HG03558 (cell line): Measurements from ENCODE around the gene SPATA32.

Experiments
- ATAC-seq: cut with Tn5 transposase; IDR thresholded peaks from one replicate; pipeline ENCODE4 v1.9.1; 2021; ENCODE audit warnings: moderate number of reproducible peaks; ENCODE audit not compliant: unreplicated experiment; ENCODE audit errors: extremely low read depth

The SPATA32 gene

DNA sequence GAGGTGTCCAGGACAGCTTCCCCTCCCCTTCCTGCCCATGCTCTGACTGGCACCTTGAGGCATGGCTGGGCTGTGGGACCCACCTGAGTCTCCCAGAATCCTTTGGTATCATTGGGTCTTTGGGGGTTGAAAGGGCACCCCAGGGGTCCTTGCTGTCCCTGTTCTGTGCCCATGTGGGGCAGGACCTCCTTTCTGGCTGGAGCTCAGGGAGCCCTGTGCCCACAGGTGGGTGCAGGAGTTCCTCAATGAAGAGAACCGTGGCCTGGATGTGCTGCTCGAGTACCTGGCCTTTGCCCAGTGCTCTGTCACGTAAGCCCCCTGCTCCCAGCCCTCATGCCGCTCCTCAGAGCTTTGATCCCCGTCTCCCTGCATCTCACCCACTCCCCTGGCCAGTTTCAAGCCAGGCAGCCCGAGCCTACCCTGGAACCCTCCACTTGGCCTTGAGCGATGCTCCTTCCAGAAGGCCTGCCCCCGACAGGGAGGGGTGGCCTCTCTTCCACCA lies 28.4 kb downstream of the SPATA32 start:
- ATAC-seq: no peak

DNA sequence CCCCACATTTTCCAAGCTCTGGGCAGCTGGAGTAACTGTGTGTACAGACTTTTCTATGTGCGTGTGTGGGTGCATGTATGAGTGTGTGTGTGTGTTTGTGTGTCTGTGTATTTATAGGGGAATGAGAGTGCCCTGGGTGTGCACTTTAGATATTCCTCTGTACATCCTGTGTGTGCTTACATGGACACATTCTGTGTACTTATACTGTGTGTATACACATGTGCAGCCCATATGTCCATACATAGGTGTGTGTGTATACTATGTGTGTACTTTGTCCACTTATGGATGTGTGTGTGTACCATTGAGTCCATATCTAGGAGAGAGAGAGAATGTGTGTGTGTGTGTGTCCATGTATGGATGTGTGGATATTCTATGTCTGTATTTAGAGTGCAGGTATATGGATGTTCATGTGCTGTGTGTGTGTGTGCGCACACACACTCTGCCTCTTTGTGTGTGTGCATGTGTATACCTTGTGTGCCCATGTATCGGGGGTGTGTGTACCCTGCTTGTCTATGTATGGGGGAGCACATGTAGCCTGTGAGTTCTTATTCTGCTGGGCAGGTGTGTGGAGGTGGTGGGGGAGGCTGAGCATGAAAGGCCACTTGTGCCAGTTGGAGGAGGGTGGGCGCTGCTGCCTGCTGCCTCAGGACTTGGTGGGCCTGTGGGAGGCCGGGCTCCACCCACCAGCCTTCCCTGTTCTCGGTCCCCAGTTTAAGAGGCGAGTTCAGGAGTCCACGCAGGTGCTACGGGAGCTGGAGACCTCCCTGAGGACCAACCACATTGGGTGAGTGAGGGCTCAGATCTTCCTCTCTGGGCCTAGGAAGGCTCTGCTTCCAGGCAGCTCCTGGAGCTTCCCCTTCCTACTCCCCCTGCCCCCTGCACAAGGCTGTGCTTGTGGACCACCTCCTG lies 29.1 kb downstream of the SPATA32 start:
- no peak for ATAC-seq

DNA sequence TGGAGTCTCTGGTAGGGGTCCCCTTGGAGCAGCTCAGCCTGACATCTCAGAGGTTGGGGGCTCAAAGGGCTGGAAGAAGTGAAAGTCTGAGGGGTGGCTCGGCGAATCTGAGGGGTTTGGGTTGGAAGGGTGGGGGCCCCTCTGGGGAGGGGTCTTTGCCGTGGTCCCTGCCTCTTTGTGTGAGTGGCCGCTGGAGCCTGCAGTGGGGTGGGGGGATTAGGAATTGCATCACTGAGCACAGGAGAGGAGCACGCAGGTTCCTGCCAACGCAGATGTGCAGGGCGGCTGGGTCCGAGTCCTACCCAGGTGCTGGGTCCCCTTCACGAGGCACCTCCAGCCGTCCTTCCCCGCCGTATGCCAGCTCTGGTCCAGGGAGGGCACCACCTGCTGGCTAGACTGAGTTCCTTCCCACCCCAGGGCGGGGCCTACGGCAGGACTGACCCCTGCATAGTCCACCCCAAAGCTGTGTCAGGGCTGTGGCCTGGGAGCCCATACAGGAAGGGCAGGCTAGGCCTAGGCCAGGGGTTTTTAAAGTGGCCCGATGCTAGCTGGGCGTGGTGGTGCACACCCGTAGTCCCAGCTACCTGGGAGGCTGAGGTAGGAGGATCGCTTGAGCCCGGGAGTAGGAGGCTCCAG lies 30.3 kb downstream of the SPATA32 start:
- no peak for ATAC-seq

DNA sequence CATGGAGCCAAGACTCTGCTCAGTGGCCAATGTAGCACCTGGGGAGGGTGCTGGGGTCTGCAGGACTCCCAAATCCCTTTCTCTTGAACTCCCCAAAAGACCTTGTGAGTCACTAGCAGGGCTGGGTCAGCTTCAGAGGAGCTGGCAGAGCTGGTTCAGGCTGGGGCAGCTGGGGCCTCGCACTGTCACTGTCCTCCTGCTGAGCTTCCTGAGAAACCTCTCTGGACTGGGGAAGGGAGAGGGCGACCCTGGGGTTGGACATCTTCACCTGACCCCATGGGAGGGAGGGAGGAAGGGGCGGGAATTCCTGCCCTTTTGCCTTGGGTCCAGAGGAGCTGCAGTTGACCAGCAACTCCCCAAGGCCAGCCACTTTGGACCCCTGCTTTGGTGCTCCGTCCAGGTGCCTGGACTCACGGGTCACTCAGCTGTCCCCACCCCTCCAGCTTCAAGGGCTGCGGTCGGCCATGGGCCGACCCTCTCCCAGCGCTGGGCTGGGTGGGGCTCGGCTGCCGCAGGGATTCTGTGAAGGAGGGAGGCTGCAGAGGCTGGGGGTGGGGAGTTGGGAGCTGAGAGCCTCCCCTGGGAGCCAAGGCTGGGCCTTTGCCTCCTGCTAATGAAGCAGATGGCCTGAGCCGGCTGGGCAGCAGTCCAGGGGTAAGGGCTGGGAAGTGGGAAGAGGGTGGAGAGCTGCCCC lies 31.0 kb downstream of the SPATA32 start:
- ATAC-seq: no peak

DNA sequence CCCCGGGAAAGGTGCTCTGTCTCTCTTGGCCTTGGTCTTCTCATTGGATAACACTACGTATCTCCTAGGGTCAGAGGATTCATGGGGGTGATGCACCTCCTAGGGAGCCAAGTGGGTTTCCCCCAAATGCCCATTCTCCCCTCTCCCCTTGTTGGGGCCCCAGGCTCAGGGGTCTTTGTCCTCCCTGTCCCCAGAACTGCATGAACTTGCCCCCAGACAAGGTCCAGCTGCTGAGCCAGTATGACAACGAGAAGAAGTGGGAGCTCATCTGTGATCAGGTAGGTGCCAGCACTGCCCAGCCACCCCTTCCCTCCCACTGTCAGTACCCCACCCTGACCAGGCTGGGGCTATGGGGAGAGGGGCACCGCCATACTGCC lies 31.5 kb downstream of the SPATA32 start:
- ATAC-seq: no peak

DNA sequence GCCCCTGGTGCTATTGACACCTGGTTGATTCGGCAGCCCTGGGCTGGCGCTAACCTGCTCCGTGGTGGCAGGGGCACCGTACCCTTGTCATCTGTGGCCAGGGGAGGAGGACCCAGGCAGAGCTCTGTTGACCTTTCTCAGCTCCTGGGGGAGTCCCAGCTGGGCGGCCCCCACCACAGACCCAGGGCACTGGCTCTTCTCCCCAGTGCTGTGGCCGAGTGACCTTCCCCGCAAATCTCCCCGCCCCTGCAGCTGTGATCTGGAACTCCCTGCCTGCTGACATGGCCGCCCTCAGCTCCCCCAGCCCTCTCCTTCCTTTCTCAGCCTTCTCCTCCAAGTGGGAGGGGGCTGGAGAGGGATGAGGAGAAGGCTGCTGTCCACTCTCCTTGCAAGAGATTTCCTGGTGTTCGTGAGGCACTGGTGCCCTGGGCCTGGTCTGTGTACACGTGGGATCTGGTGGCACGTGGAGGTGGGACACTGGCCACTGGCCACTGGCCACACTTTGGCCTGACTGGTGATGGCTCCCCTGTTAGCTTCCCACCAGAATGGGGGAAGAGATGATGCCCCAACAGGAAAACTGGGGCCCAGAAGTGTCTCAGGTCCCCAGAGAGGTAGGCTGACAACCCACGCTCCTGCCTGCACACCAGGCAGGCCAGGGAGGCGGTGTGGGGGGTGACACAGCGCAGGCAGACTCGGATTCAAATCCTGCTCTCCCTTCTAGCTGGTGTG lies 32.0 kb downstream of the SPATA32 start:
- no peak for ATAC-seq

DNA sequence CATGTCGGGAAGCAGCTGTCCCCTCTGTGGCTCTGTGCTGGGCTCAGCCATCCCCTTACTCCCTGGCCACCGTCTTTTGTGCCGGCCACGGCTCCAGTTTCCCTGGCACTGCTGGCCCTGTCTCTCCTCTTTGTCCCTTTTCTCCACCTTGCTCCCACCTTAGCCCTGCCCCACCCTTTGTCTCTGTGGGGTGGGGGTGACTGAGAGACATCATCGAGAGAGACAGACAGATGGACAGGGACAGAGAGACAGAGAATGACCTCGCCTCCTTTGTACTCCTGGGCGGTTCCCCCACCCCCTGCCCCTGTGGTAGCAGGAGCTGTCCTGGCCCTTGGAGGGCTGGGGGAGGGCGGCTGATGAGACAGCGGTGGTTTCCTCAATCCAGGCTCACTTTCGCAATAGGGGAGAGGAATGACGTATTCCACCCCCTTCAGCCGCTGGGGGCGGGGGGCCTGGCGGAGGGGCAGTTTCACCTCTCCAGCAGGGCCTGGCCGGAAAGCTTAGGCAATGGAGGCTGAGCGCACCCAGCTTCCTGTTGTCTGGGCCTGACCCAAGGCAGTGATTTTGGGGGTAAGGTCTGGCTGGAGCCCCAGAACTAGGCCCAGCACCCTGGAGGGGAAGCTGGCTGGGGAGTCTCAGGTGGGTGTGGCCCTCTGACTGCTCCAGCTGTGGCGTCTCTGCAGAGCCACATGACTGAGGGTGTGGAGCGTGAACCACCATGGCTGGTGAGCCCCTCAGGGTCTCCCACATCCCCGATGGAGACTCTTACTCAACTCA lies 32.9 kb downstream of the SPATA32 start:
- ATAC-seq: no peak

DNA sequence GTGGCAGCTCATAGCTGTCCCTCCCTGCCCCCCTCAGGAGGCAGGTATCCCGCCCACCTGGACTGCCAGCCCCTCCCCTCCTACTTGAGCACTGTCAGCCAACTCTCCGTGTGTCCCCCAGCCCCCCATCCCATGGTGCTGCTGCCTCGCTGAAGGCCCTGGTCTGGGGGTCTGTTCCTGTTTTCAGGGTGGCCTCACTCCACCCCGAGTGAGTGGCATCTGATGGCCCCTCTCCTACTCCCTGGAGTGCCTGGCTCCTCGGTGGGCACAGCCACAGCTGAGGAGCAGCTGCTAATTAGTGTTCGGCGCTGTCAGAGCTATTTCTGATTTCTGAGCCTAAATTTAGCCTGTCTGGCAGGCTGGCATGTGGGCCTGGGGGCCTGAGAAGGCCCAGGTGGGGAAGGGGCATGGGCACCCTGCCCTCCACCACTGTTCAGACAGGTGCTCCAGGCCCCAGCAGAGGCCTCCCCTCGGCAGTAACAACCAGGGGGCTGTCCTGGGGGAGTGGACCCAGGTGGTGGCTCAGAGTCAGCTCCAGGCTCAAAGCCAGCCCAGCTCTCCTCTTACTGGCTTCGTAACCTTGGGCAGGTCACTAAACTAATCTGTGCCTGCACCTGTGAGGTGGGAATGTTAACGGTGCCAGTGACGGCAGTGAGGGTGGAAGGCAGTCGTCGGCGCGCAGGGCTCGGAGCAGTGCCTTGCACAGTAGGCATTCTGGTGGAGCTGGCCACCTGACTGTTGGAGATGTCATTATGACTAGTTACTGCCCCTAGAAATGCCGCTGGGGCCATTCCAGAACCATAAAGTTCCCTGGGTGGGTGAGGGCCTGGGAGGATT lies 33.8 kb downstream of the SPATA32 start:
- no peak for ATAC-seq

DNA sequence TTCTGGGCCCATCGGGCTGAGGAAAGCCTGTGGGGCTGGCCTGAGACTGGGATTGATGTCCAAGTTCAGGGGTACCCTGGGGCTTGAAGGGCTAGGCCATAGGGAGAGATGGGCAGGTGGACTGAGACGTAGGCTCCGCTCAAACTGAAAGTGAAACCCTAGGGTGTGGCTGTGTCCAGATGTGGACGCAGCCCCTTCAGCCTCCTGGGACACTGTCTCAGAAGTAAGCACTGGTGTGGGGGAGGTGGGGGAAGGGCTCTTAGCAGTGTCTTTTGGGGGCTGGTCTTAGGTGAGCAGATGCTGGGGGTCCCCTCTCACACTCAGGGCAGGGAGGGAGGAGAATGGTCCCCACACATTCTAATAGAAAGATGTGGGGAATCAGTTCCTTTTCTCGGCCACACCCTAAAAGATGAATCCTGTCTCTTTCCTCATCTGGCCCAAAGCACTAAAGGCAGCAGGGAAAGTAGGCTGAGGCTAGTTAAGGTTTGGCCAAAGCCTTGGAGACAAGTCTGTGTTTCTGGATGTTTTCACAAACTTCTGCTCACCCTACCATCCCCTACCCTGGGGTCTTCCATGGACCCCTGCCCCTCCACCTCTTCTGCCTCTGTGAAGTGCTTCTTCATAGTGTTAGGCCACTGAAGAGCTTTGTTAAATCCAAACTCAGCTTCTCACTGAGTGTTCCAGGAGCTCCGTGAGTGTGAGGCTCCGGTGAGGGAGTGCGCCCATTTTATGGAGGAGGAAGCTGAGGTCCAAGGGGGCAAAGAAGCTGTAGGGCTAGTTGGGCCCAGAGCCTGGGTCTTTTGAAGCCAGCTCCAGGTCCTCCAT lies 34.6 kb downstream of the SPATA32 start:
- ATAC-seq: no peak

DNA sequence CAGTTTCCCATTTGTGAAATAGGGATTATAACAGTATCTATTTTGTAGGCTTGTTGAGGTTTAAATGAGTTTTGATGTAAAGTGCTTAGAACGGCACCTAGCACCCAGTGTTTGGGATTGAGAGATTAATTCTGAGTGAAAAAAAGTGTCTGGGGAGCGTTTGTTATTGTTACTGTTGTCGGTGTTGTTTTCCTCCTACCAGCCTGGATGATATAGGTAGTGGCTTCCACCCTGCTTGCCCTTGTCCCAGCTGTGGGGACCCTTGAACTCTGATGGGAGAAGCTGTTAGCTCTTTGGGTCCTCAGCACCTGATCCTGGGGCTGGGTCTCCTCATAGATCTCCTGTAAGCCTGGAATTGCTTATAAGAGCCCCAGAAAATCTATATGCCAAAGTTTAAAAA lies 35.3 kb downstream of the SPATA32 start:
- ATAC-seq: no peak

DNA sequence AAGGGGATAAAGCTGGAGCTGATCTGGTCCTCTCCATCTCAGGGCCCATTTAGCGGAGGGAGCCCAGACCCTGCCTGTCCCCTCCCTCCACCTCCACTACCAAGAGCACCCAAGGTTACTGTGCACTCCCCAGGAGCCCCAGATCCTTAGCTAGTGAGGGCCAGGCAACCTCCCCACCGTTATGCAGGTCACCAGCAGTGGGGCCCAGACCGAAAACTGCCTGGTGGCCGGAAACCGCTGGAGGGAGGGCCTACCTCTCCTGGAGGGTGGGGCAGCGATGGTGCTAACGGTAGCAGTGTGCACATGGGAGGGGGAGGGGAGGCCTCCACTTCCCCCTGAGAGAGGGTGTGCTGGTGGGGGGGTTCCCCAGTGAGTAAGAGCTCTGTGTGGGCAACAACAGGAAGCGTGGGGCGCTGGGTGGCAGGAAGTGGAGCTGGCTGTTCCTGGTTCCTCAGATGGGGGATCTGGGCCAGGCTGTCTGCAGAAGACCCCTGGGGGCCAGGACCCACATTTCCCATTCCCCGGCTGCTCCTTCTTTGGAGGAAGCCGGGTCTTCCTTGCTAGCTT lies 35.8 kb downstream of the SPATA32 start:
- peak; percentile 31 for ATAC-seq

DNA sequence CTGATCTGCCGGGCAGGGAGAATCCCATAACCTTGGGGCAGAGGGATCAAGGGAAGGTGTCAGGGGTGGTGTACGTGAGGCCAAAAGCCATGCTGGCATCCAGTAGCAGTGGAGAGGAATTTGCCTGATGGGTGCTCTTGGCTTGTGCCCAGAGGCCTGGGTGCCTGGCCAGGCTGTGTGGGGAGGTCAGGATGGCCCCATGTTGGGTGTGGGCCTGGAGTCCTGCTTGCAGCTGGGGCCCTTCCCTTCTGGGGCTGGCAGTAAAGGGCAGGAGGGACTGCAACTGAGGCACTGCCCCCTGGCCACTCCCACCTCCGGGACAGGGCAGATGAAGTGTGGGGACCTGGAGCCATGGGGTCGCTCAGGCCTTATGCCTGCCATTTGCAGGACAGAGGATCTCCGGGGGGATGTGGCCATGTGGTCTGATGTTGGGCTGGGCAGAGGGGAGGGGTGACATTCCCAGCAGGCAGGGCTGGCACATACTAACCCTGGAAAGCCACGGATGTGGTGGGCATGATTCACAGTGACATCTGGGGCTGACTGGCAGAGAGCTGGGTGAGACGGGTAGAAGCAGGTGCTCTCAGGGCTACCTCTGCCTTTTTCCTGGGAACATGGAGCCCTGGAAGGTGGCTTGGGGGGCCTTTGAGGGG lies 36.7 kb downstream of the SPATA32 start:
- no peak for ATAC-seq

DNA sequence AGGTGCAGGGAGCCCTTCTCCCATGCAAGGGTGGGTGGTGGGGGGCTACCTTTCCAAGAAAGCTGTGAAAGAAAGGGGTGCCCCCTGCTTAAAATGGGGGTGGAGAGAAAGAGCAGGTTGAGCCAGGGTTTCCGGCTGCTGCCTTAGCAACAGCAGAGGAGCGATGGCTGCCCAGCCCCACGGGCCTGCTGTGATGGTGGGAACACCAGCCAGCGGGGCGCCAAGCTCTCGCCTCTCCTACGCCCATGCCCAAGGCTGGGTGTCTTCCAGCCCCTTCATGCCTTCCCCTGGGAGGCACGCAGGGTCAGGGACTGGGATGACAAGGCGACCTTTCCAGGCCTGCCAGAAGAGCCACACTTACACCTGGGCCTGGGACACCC lies 37.2 kb downstream of the SPATA32 start:
- no peak for ATAC-seq

DNA sequence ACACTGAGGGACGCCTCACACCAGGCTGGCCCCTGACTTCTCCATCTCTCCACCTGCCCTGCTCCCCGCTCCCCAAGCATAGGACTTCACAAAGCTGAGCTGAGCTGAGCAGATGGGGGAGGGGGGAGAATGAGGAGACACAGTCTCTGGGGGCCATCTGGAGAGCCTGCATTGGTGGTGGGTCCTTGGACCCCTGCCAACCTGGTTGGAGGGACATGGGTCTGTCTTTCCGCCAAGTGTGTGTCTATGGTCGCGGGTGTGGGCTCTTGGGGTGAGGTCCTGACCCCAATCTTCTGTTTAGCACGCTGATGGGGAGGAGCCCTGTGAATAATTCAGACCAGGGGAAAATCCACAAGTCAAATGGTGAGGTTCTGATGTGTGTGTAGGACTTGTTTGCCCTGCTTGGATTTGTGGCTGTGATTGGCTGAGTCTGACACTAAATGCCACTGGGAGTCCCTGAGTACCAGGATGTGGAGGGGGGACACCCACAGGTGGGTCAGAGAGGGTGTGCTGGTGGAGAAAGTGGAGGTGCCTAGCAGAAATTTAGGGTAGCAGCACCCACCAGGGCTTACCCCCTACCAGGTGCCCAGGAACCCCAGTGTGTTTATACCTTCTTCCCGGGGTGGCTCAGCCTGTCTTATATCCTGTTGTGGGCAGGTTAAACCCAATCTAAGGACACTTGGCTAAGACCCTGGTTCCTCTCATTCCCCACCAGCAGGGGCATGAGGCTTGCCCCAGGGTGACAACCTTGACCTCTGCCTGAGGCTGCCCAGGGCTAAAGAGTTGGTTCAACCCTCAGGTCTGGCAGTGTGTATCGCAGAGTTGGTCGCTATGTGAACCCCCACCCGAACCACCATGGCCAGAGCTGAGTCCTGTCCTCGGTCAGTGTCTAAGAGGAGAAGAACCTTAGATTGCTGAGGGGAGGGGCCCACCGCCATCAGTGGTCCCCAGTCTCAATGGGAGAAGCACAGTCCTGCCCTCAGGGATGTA lies 38.1 kb downstream of the SPATA32 start:
- ATAC-seq: no peak

DNA sequence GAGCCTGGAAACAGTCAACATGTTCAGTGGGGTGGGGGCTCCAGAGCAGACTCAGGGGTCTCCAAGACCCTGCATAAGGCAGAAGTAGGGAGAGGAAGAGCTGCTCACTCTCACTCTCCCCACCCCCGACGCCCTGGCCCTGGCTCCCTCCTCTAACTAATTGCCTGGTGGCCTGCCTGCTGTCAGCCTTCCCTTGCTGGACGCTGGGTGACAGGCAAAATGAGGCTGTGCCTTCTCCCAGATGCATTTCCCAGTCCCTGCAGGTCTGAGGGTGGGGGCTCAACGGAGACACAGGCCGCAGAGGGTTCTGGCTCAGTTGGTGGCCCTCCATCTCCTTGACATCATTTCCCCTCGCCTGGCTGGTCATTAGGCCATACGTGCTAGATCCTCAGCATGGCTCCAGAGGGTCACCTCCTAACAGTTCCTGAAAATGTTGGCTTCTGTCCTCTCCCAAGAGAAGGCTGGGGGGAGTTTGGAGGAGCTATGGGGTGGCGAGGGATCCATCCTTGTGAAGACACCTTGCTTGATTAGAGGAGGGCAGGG lies 38.8 kb downstream of the SPATA32 start:
- ATAC-seq: no peak
